HG03025 (cell line): ENCODE data around the gene SLC25A36.
"Not testable (repeated sequence)": the region's sequence is repeated elsewhere in the genome, so short reads cannot be mapped to it uniquely, and the experiment has no call there.

ENCODE experiments used
- ATAC-seq: cut with Tn5 transposase; IDR thresholded peaks from one replicate; pipeline ENCODE4 v1.9.1; 2021; ENCODE audit warnings: mild to moderate bottlenecking, moderate library complexity; ENCODE audit not compliant: unreplicated experiment, low FRiP score

The SLC25A36 gene

DNA sequence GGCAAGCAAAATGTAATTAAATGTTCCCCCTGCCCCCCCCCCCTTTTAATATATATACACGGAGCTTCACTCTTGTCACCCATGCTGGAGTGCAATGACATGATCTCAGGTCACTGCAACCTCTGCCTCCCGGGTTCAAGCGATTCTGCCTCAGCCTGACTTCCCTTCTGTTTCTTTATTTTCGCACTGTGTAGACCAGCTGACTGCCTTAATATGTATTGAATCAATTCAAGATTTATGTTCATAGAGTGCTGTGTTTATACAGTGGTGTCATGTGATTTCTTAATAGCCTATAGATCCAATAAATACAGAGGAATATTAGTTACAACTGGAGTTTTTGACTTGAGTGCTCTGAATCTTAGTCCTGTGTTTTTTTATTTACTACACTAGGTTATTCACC, 39.0 kb downstream of the SLC25A36 start:
- ATAC-seq: no peak

DNA sequence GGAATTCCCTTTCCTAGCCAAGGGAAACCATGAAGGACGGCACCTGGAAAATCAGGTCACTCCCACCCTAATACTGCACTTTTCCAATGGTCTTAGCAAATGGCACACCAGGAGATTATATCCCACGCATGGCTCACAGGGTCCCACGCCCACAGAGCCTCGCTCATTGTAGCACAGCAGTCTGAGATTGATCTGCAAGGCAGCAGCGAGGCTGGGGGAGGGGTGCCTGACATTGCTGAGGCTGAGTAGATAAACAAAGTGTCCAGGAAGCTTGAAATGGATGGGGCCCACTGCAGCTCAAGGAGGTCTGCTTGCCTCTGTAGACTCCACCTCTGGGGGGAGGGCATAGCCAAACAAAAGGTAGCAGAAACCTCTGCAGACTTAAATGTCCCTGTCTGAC, 46.2 kb downstream of the SLC25A36 start:
- ATAC-seq: not testable (repeated sequence)

DNA sequence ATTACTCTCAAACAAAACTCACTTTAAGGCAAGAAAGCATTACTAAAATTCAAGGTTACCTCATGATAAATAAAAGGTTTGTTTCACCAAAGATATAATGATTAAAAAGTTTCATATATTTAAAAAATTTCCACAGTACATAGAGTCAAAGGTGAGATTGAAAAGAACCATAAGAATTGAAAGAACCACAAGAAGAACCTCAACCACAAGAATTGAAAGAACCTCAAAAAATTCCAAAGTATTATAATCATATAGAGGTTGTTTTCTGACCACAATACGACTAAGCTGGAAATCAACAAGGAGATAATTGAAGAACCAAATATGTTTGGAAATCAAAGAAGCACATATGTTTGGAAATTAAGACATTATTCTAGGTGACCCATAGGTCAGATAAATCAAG, 52.7 kb downstream of the SLC25A36 start:
- no peak for ATAC-seq

DNA sequence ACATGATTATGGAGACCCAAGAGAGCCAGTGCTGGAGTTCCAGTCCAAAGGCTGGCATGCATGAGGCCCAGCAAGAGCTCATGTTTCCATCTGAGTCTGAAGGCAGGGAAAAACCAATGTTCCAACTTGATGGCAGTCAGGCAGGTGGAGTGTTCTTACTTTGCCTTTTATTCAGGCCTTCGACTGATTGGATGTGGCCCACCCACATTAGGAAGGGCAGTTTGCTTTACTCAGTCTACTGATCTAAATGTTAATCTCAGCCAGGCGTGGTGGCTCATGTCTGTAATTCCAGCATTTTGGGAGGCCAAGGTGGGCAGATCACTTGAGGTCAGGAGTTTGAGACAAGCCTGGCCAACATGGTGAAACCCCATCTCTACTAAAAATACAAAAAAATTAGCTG, 53.2 kb downstream of the SLC25A36 start:
- ATAC-seq: not testable (repeated sequence)

DNA sequence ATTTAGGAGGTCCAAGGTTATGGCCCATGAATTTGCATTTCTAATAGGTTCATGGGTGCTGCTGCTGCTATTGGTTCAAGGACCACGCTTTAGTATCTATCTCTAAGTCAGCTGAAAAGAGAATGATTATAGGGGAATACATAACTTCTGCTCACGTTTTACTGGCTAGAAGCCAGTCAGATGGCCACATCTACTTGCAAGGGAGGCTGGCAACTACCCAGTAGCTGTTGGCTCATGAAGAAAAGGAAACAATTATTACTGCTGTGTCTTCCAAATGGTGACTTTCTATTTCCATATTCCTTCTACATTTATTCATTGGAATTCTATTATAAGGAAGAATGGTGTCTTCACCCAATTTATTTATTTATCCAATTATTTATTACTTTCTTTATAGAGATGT, 54.2 kb downstream of the SLC25A36 start:
- no peak for ATAC-seq

DNA sequence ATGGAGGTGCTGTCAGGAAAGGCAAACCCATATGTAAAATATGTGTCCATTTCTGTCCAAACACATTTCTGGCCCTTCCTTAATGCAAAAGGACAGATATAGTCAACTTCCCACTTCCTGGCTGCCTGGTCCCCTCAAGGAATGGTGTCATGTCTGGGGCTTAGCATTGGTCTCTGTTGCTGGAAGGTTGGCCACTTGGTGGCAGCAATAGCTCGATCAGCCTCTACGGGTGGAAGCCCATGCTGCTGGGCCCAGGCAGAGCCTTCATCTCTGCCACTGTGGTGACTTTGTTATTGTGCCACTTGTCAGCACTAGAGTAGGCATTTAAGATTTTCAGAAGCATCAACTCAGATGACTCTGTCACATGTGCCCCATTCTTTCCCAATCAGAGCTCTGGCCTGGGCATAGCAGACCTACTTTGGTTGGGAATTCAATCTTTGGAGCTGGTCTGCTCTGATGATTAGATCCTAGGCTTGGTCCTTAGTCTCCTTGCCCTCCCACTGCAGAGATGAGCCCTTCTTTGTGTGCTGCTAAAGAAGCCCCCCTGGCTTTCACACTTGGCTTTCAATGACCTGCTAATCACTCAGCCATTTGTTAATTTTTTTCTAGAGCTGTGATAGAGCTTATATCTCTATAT, 58.5 kb downstream of the SLC25A36 start:
- ATAC-seq: peak; percentile 51

DNA sequence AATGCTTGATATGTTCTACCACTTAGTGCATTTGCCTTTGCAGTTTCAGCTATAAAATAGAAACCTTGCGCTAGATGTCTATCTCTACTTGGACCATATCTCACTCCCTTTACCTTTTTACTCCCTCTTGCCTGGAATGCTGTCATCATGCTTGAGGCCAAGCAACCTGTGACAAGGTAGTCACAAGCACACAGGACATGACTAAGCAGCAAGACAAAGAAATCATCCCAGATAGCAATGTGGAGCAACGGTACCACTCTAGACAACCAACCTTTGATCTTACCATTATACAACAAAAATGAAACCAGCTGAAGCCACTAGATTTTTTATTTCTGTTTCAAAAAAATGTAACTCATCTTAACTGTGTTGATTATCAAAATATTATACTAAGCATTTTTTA, 59.0 kb downstream of the SLC25A36 start:
- no peak for ATAC-seq

DNA sequence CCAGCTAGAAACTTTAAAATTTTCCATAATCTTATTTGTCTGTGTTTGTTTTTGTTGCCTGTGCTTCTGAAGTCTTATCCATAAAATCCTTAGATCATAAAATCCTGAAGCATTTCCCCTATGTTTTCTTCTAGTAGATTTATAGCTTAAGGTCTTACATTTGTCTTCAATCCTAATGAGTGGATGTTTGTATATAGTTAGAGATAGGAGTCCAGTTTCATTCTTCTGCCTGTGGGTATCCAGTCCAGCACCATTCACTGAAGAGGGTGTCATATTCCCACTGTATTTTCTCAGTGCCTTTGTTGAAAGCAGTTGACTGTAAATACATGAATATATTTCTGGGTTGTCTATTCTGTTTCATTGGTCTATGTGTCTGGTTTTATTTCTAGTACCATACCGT, 64.7 kb downstream of the SLC25A36 start:
- ATAC-seq: no peak

DNA sequence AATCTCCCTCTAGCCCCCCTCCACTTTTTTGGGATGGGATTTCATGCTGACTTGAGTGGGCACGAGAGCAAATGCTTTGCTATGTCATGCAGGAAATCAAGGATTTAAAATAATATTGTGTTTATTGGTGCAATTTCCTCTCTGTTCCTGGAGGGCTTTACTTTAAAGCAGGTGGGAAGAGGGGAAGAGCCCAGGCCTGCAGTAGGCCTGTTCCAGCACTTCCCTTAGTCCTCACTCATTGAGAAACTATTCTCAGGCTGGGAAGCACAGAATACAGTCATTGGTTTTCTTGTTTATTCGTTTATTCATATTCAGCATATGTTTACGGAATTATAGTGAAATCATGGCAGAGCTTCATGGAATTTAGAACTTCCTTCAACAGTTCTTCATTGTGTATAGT, 67.9 kb downstream of the SLC25A36 start:
- no peak for ATAC-seq

DNA sequence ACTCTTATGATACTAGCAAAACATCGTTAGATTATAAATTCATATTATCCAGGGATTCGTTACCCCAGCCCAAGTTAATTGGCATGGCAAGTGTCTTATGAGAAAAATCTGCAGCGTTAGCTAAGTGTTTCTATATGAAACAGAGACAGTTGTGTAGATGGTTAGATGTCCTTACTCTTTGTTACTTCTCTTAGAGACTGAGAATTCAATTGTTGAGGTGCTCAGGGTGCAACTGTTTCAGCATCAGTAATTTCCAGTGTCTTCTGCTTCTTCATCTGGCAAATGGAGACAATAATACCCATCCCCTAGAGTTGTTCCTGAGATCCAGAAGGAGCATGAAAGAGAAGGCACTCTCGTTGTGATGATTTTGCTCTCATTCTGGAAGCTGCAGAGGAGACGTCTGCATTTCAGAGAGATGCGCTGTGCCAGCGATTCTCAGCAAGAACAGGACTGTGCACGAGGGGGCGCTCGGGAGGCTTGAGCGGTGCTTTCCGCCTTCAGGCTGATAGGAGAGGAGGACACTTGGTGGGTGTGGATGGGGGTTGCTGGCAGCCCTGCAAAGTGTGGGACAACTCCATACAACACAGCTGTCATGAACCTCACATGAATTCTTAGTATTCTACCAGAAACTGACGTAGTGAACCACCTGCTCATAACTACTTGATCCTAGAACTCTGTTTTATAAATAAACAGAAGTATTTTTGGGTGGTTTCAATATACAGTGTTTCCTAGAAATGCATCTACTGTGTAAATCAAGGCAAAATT, 69.8 kb downstream of the SLC25A36 start:
- no peak for ATAC-seq

DNA sequence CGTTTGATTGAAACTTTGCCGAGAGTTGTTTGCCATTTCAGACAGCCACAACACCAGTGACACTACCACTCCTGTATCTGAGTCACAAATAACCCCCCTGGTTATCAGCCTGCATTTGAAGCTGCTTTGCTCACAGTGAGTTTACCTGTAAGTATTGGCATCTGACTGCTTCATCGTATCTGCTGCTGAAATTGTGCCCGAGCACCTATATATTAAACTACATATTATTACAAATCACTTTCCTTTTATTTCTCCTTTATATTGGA, 70.3 kb downstream of the SLC25A36 start:
- ATAC-seq: no peak

DNA sequence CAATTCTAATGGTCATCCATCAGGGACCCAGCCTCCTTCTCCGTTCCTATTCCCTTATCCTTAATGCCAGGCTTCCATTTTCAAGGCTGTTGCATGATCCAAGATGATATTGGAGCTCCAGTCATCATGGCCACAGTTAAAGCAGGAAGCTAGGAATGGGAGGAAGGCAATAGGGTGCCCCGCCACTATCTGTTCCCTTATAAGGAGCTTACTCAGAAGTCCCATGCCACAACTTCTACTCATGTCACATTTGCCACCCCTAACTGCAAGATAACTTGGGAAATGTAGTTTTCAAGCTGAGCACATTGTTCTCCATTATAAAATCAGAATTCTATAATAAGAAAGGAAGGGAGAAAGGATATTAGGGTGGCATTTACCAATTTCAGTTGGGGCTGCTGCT, 70.9 kb downstream of the SLC25A36 start:
- ATAC-seq: no peak

DNA sequence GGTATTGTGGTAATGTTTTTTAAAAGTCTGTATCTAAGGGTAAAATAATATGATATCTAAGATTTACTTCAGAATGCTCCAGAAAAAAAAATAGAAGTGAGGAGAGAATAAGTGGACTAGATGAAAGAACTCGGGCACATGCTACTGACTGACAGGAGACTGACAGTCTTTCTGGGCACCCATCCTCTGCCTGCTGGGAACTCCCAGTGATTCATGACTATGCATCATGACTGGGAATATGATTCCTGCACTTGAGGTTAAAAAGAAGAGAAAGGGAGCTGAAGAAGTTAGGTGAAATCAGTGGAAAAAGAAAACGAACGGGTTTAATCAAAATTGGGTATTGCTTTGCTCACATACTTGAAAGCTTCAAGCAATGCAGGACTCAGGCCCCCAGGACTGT, 73.8 kb downstream of the SLC25A36 start:
- ATAC-seq: no peak

DNA sequence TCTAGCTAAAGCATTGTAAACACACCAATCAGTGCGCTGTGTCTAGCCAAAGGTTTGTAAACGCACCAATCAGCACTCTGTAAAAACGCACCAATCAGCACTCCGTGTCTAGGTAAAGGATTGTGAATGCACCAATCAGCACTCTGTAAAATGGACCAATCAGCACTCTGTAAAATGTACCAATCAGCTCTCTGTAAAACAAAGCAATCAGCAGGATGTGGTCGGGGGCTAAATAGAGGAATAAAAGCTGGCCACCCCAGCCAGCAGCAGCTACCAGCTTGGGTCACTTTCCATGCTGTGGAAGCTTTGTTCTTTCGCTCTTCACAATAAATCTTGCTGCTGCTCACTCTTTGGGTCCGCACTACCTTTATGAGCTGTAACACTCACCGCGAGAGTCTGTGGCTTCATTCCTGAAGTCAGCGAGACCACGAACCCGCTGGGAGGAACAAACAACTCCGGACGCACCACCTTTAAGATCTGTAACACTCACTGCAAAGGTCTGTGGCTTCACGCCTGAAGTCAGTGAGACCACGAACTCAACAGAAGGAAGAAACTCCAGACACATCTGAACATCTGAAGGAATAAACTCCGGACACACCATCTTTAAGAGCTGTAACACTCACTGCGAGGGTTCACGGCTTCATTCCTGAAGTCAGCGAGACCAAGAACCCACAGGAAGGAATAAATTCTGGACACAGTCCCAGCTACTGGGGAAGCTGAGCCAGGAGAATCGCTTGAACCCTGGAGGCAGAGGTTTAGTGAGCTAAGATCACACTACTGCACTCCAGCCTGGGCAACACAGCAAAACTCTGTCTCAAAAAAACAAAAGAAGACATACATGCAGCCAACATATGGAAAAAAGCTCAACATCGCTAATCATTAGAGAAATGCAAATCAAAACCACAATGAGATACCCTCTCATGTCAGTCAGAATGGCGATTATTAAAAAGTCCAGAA, 76.0 kb downstream of the SLC25A36 start:
- not testable (repeated sequence) for ATAC-seq

DNA sequence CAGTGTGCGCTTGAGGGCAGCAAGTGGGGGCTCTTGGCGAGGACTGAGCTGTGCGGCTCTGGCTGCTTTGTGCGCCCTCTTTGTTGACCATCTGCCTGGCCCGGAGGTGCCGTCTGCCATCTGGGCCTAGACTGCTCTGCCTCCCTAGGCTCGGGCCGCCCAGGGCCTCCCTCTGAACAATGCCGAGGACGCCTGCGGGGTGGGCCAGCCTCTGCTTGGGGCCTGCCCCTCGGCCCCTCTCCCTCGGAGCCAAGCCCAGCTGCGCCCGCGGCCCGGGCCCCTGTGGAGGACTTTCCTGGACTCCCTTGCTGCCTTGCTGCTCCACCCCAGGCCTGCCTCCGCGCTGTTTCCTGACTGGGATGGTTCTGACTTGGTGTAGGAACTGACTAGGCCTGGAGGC, 77.6 kb downstream of the SLC25A36 start:
- ATAC-seq: no peak

DNA sequence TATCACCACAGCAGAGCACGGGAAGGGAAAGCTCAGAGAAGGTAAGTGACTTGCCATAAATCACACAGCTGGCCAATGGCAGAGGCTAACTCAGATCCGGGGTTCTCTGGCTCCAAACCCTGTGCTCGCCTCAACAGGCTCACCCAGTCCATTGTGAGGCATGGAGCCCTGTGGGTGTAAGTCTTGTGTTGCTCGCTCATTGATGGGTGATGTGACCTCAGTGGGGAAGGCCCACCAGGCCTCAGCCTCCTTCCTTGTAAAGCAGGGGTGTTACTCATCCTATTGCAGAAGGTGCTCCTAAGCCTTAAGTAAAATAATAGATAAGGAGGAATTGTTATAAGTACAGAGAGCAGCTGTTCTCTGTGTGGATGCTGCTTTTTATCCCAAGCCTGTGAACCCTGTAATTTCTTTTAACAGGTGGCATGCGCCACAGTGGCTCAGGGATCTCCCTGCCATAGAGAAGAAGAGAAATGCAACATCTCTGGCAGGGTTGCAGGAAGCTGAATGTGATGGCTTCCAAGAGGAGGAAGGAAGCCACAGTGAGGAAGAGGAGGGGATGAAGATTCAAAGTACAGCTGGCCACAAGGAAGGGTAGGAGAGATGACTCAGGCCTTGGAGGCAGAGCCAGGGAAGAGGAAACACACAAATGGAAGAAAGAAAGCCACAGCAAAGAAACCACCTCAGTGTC, 78.7 kb downstream of the SLC25A36 start:
- ATAC-seq: no peak

DNA sequence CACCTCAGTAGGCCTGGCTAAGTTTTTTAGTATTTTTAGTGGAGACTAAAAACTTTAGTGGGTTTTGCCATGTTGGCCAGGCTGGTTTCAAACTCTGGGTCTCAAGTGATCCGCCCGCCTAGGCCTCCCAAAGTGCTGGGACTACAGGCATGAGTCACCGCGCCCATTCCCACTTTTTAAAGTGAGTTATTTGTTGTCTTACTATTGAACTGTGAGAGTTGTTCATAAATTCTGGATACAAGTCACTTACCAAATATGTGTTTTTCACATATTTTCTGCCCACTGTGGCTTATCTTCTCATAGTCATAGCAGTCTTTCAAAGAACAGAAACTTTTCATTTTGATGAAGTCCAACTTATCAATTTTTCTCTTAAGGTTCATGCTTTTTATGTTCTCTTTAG, 79.6 kb downstream of the SLC25A36 start:
- no peak for ATAC-seq
